PC-3 (cell line): ENCODE measurements around the gene OR5H1.

ENCODE experiments used
- EZH2 ChIP-seq: fragments of 300-600 bp; sonication (generic); IDR thresholded peaks from one replicate; pipeline ENCODE4 v1.6.1; 2017; ENCODE audit warnings: antibody characterized with exemption, mild to moderate bottlenecking, low read length; ENCODE audit not compliant: unreplicated experiment
- TF ChIP-seq, protein P1 (sequence below): fragments of 300-600 bp; sonication (generic); conservative IDR thresholded peaks from 2 replicates; pipeline ENCODE4 v1.5.1; 2017; ENCODE audit warnings: antibody characterized with exemption, low read depth, mild to moderate bottlenecking, low read length

- TF ChIP-seq, protein P1, sequence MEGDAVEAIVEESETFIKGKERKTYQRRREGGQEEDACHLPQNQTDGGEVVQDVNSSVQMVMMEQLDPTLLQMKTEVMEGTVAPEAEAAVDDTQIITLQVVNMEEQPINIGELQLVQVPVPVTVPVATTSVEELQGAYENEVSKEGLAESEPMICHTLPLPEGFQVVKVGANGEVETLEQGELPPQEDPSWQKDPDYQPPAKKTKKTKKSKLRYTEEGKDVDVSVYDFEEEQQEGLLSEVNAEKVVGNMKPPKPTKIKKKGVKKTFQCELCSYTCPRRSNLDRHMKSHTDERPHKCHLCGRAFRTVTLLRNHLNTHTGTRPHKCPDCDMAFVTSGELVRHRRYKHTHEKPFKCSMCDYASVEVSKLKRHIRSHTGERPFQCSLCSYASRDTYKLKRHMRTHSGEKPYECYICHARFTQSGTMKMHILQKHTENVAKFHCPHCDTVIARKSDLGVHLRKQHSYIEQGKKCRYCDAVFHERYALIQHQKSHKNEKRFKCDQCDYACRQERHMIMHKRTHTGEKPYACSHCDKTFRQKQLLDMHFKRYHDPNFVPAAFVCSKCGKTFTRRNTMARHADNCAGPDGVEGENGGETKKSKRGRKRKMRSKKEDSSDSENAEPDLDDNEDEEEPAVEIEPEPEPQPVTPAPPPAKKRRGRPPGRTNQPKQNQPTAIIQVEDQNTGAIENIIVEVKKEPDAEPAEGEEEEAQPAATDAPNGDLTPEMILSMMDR, result no peak
- TF ChIP-seq EZH2, result no peak
These were observed 40.5 kb downstream of the OR5H1 start for GRCh38 chr3:98171071-98171470.
